Activated T-helper 1 cell treated with anti-CD3 and anti-CD28 coated beads, Interleukin-12 subunit alpha, Interleukin-12 subunit beta, Interleukin-2, Interleukin-4 antibody, amounts not matched to agents 30 ng/mL and 10 ng/mL and 1 ng/mL, durations not matched to agents 14 hours and 24 hours and 36 hours (primary cell): Measurements from ENCODE around the gene NME5. TPM values are rescaled to one million over a fixed set of nuclear protein-coding genes. Genes with fewer than 3 reads are reported as not detected.

Experiments used
- DNase-seq: peaks from one replicate; pipeline ENCODE4 v3.0.0; 2021; ENCODE audit warnings: low spot score
- H3K27ac Mint-ChIP-seq: one replicate; pipeline ENCODE4 v1.8.0; 2021; ENCODE audit warnings: mild to moderate bottlenecking, mixed read lengths
- H3K27me3 Mint-ChIP-seq: one replicate; pipeline ENCODE4 v1.8.0; 2022; ENCODE audit warnings: mild to moderate bottlenecking, moderate library complexity, mixed read lengths; ENCODE audit not compliant: insufficient read depth
- H3K36me3 Mint-ChIP-seq: one replicate; pipeline ENCODE4 v1.8.0; 2021; ENCODE audit warnings: low read depth, mixed read lengths
- H3K4me1 Mint-ChIP-seq: one replicate; pipeline ENCODE4 v1.8.0; 2021; ENCODE audit warnings: low read depth, mixed read lengths
- H3K4me3 Mint-ChIP-seq: one replicate; pipeline ENCODE4 v1.8.0; 2021; ENCODE audit warnings: mild to moderate bottlenecking, moderate library complexity, mixed read lengths
- H3K9me3 Mint-ChIP-seq: one replicate; pipeline ENCODE4 v1.8.0; 2021; ENCODE audit warnings: mixed read lengths
- intact Hi-C: fragments of 100-400 bp; cut with micrococcal nuclease; formaldehyde crosslinking; loops from one replicate; pipeline ENCODE4 v1.15.1; 2024
- total RNA-seq: library from RNA; stranded (reverse); gene quantifications from 2 replicates; pipeline ENCODE4 v1.2.3, GENCODE V29; 2022

NME5 gene
- total RNA-seq, result not detected in 2 replicates

GRCh38 chr5:138138949-138139780, at the start of gene NME5:
Gene NME5 (minus strand): TSS chr5:138139428. CDS start chr5:138138780, 648 bp downstream.
- Mint-ChIP-seq H3K27ac (no peak within 1 kb of the TSS), H3K4me1 (no peaks in the 10 kb centered on the region), H3K4me3 (no peak within 1 kb of the TSS), H3K36me3 (no peaks in the 10 kb centered on the region), H3K9me3 (no peaks in the 10 kb centered on the region), H3K27me3 (peaks cover 12% of the 10 kb centered on the region)
- no peak for DNase-seq
- intact Hi-C loops, result loop anchor here (10.0 kb wide), 1 partner anchor 234 kb away; no protein-coding TSS in a partner anchor

- DNase-seq, result no peak
- Mint-ChIP-seq H3K27me3 (no peaks in the 10 kb centered on the region), H3K27ac (no peak overlapping the region), H3K36me3 (peaks cover 53% of the 10 kb centered on the region), H3K4me3 (no peak overlapping the region), H3K4me1 (no peaks in the 10 kb centered on the region), H3K9me3 (no peaks in the 10 kb centered on the region)
- intact Hi-C loops, result no loop called here
Observed at GRCh38 chr5:138188626-138189025, 49.4 kb upstream of the NME5 start.

- Mint-ChIP-seq H3K4me3 (no peak overlapping the region), H3K36me3 (peaks cover 66% of the 10 kb centered on the region), H3K9me3 (no peaks in the 10 kb centered on the region), H3K27ac (no peak overlapping the region), H3K4me1 (peaks cover 5% of the 10 kb centered on the region), H3K27me3 (no peaks in the 10 kb centered on the region)
- DNase-seq, result no peak
- intact Hi-C loops, result no loop called here
Observed at GRCh38 chr5:138186002-138186447, 46.8 kb upstream of the NME5 start.

- peaks cover 8% of the 10 kb centered on the region for H3K4me1 Mint-ChIP-seq
- no peak for DNase-seq
- no peak overlapping the region for H3K4me3 Mint-ChIP-seq
- H3K9me3 Mint-ChIP-seq, result no peaks in the 10 kb centered on the region
- intact Hi-C loops, result no loop called here
- H3K27me3 Mint-ChIP-seq, result no peaks in the 10 kb centered on the region
- H3K36me3 Mint-ChIP-seq, result peaks cover 52% of the 10 kb centered on the region
- no peak overlapping the region for H3K27ac Mint-ChIP-seq
Observed at GRCh38 chr5:138182808-138183207, 43.6 kb upstream of the NME5 start.

GRCh38 chr5:138180841-138181240, 41.6 kb upstream of the NME5 start:
- no peaks in the 10 kb centered on the region for H3K9me3 Mint-ChIP-seq
- peaks cover 8% of the 10 kb centered on the region for H3K4me1 Mint-ChIP-seq
- H3K4me3 Mint-ChIP-seq, result no peak overlapping the region
- no peaks in the 10 kb centered on the region for H3K27me3 Mint-ChIP-seq
- H3K27ac Mint-ChIP-seq, result no peak overlapping the region
- no peak for DNase-seq
- H3K36me3 Mint-ChIP-seq, result peaks cover 40% of the 10 kb centered on the region
- intact Hi-C loops, result loop anchor here (1.0 to 2.0 kb wide), 5 partner anchors 102 to 368 kb away; partner anchors contain the start of gene KDM3B

- Mint-ChIP-seq H3K4me3 (no peak overlapping the region), H3K9me3 (no peaks in the 10 kb centered on the region), H3K27ac (peak overlapping the region; percentile 59), H3K27me3 (no peaks in the 10 kb centered on the region), H3K36me3 (peaks cover 39% of the 10 kb centered on the region), H3K4me1 (peaks cover 8% of the 10 kb centered on the region)
- peak; percentile 16 for DNase-seq
- intact Hi-C loops, result loop anchor here (1.0 to 2.0 kb wide), 5 partner anchors 103 to 369 kb away; partner anchors contain the start of gene KDM3B
Observed at GRCh38 chr5:138180183-138180782, 41.1 kb upstream of the NME5 start.

- intact Hi-C loops, result loop anchor here (2.0 kb wide), 1 partner anchor 313 kb away; no protein-coding TSS in a partner anchor
- Mint-ChIP-seq H3K27me3 (no peaks in the 10 kb centered on the region), H3K9me3 (no peaks in the 10 kb centered on the region), H3K4me3 (no peak overlapping the region), H3K27ac (no peak overlapping the region), H3K36me3 (peaks cover 35% of the 10 kb centered on the region), H3K4me1 (peaks cover 8% of the 10 kb centered on the region)
- no peak for DNase-seq
Observed at GRCh38 chr5:138179277-138179857, 40.1 kb upstream of the NME5 start.

GRCh38 chr5:138178516-138179276, 39.5 kb upstream of the NME5 start, which contains the start of the genes BRD8 and KIF20A:
Gene BRD8 (minus strand): TSS chr5:138178630. CDS start chr5:138178614, 16 bp downstream.
Gene KIF20A (plus strand): TSS chr5:138179112. CDS start chr5:138179681, 569 bp downstream.
- DNase-seq, result peak; percentile 87
- Mint-ChIP-seq H3K36me3 (peaks cover 33% of the 10 kb centered on the region), H3K27me3 (no peaks in the 10 kb centered on the region), H3K9me3 (no peaks in the 10 kb centered on the region), H3K4me3 (no peak within 1 kb of the TSS), H3K27ac (peak within 1 kb of the TSS; percentile 61), H3K4me1 (peaks cover 11% of the 10 kb centered on the region)
- intact Hi-C loops, result loop anchor here (1.0 to 2.0 kb wide), 10 partner anchors 35 to 397 kb away; partner anchors contain the start of genes CDC23, CDC25C, ETF1 and HSPA9

- no peaks in the 10 kb centered on the region for H3K27me3 Mint-ChIP-seq
- intact Hi-C loops, result loop anchor here (1.0 to 2.0 kb wide), 10 partner anchors 35 to 397 kb away; partner anchors contain the start of genes CDC23, CDC25C, ETF1 and HSPA9
Observed at GRCh38 chr5:138177941-138178515, 38.8 kb upstream of the NME5 start.

GRCh38 chr5:138170299-138170698, 31.1 kb upstream of the NME5 start:
- intact Hi-C loops, result no loop called here
- H3K27me3 Mint-ChIP-seq, result no peaks in the 10 kb centered on the region
- no peaks in the 10 kb centered on the region for H3K9me3 Mint-ChIP-seq
- H3K36me3 Mint-ChIP-seq, result peaks cover 63% of the 10 kb centered on the region
- no peak overlapping the region for H3K4me3 Mint-ChIP-seq
- H3K4me1 Mint-ChIP-seq, result peaks cover 6% of the 10 kb centered on the region
- DNase-seq, result no peak
- H3K27ac Mint-ChIP-seq, result no peak overlapping the region

More at GRCh38 chr5:138177941-138178515, 38.8 kb upstream of the NME5 start:
- Mint-ChIP-seq H3K36me3 (peaks cover 29% of the 10 kb centered on the region), H3K9me3 (no peaks in the 10 kb centered on the region), H3K4me1 (peaks cover 15% of the 10 kb centered on the region), H3K27ac (no peak overlapping the region), H3K4me3 (no peak overlapping the region)
- peak; percentile 22 for DNase-seq

GRCh38 chr5:138169124-138169523, 29.9 kb upstream of the NME5 start:
- H3K36me3 Mint-ChIP-seq, result peaks cover 68% of the 10 kb centered on the region

GRCh38 chr5:138163721-138164120, 24.5 kb upstream of the NME5 start:
- no peaks in the 10 kb centered on the region for H3K9me3 Mint-ChIP-seq
- DNase-seq, result no peak
- no peaks in the 10 kb centered on the region for H3K27me3 Mint-ChIP-seq
- no peaks in the 10 kb centered on the region for H3K4me1 Mint-ChIP-seq
- H3K27ac Mint-ChIP-seq, result no peak overlapping the region
- H3K4me3 Mint-ChIP-seq, result no peak overlapping the region
- intact Hi-C loops, result no loop called here
- H3K36me3 Mint-ChIP-seq, result peaks cover 74% of the 10 kb centered on the region

More at GRCh38 chr5:138169124-138169523, 29.9 kb upstream of the NME5 start:
- no peak overlapping the region for H3K27ac Mint-ChIP-seq
- DNase-seq, result no peak
- H3K4me3 Mint-ChIP-seq, result no peak overlapping the region
- no peaks in the 10 kb centered on the region for H3K9me3 Mint-ChIP-seq
- H3K27me3 Mint-ChIP-seq, result no peaks in the 10 kb centered on the region
- intact Hi-C loops, result no loop called here
- H3K4me1 Mint-ChIP-seq, result peaks cover 6% of the 10 kb centered on the region
